OCI-LY1 (cell line): ENCODE data around the gene SNX27.

Experiments
- H2AFZ ChIP-seq: fragments of 200-600 bp; sonication (generic), shearing (Covaris generic); 2 replicates; pipeline ENCODE4 v1.6.0; 2014; ENCODE audit warnings: antibody characterized with exemption, mild to moderate bottlenecking, low read length
- H3F3A ChIP-seq: fragments of 200-600 bp; sonication (generic), shearing (Covaris generic); 2 replicates; pipeline ENCODE4 v1.6.0; 2014; ENCODE audit warnings: mild to moderate bottlenecking, antibody characterized with exemption, low read length, moderate library complexity; ENCODE audit not compliant: insufficient read depth
- H3K27ac ChIP-seq: fragments of 200-600 bp; sonication (generic); 2 replicates; pipeline ENCODE4 v1.5.1; 2014; ENCODE audit warnings: low read length, mixed run types, mild to moderate bottlenecking, low read depth; ENCODE audit not compliant: poor library complexity, severe bottlenecking
- H3K27me3 ChIP-seq: fragments of 200-600 bp; sonication (generic); 2 replicates; pipeline ENCODE4 v1.6.0; 2014; ENCODE audit warnings: antibody characterized with exemption, mild to moderate bottlenecking, low read length, moderate library complexity; ENCODE audit not compliant: insufficient read depth
- H3K36me3 ChIP-seq: fragments of 200-600 bp; sonication (generic); 2 replicates; pipeline ENCODE4 v1.6.1; 2014; ENCODE audit warnings: mild to moderate bottlenecking, antibody characterized with exemption, low read length, moderate library complexity, mixed read lengths; ENCODE audit not compliant: insufficient read depth
- H3K4me1 ChIP-seq: fragments of 200-600 bp; sonication (generic); 2 replicates; pipeline ENCODE4 v1.5.1; 2014; ENCODE audit warnings: mild to moderate bottlenecking, low read length, moderate library complexity; ENCODE audit not compliant: insufficient read depth, severe bottlenecking
- H3K4me2 ChIP-seq: fragments of 200-600 bp; sonication (generic), shearing (Covaris generic); 2 replicates; pipeline ENCODE4 v1.6.1; 2014; ENCODE audit warnings: low read length
- H3K4me3 ChIP-seq: fragments of 200-600 bp; sonication (generic); 2 replicates; pipeline ENCODE4 v1.5.1; 2014; ENCODE audit warnings: low read length, low read depth, mild to moderate bottlenecking, mixed read lengths; ENCODE audit not compliant: poor library complexity, severe bottlenecking
- H3K79me2 ChIP-seq: fragments of 200-600 bp; shearing (Covaris generic); 2 replicates; pipeline ENCODE4 v1.6.1; 2016; ENCODE audit warnings: mixed run types, low read length, mixed read lengths; ENCODE audit not compliant: insufficient read depth
- H3K9ac ChIP-seq: fragments of 200-600 bp; sonication (generic), shearing (Covaris generic); 2 replicates; pipeline ENCODE4 v1.6.1; 2014; ENCODE audit warnings: mild to moderate bottlenecking, low read length, mixed read lengths
- H3K9me2 ChIP-seq: fragments of 200-600 bp; sonication (generic), shearing (Covaris generic); 2 replicates; pipeline ENCODE4 v1.6.1; 2014; ENCODE audit warnings: low read depth, mild to moderate bottlenecking, low read length, mixed read lengths
- H3K9me3 ChIP-seq: fragments of 200-600 bp; shearing (Covaris generic); 2 replicates; pipeline ENCODE4 v1.6.1; 2014; ENCODE audit warnings: low read length, mixed read lengths
- H4K20me1 ChIP-seq: fragments of 200-600 bp; sonication (generic), shearing (Covaris generic); 2 replicates; pipeline ENCODE4 v1.6.0; 2016; ENCODE audit warnings: mild to moderate bottlenecking, low read length; ENCODE audit not compliant: insufficient read depth
- CTCF ChIP-seq: fragments of 200-600 bp; sonication (generic), shearing (Covaris generic); IDR thresholded peaks from 2 replicates; pipeline ENCODE4 v1.5.1; 2017; ENCODE audit warnings: mild to moderate bottlenecking, antibody characterized with exemption, low read length, moderate library complexity, mixed read lengths
- EZH2 ChIP-seq: fragments of 200-600 bp; sonication (generic), shearing (Covaris generic); IDR thresholded peaks from 2 replicates; pipeline ENCODE4 v1.8.0; 2017; ENCODE audit warnings: borderline replicate concordance, mixed run types, mild to moderate bottlenecking, antibody characterized with exemption, low read length, moderate library complexity, mixed read lengths

The SNX27 gene

GRCh38 chr1:151583796-151584195 is 28.1 kb upstream of the SNX27 start:
- H3F3A ChIP-seq: no peaks in the 10 kb centered on the region
- no peak overlapping the region for H2AFZ ChIP-seq
- H3K9me2 ChIP-seq: no peaks in the 10 kb centered on the region
- no peak overlapping the region for H3K4me2 ChIP-seq
- no peaks in the 10 kb centered on the region for H3K4me1 ChIP-seq
- no peak overlapping the region for H3K9ac ChIP-seq
- no peaks in the 10 kb centered on the region for H3K9me3 ChIP-seq
- H3K4me3 ChIP-seq: no peak overlapping the region
- no peaks in the 10 kb centered on the region for H3K79me2 ChIP-seq
- no peak for TF ChIP-seq EZH2
- TF ChIP-seq CTCF: no peak
- no peak overlapping the region for H3K27ac ChIP-seq
- H4K20me1 ChIP-seq: no peaks in the 10 kb centered on the region
- H3K36me3 ChIP-seq: 0 out of 2 replicates have a peak, but pooled peaks cover 3% of the 10 kb centered on the region
- H3K27me3 ChIP-seq: no peaks in the 10 kb centered on the region

DNA sequence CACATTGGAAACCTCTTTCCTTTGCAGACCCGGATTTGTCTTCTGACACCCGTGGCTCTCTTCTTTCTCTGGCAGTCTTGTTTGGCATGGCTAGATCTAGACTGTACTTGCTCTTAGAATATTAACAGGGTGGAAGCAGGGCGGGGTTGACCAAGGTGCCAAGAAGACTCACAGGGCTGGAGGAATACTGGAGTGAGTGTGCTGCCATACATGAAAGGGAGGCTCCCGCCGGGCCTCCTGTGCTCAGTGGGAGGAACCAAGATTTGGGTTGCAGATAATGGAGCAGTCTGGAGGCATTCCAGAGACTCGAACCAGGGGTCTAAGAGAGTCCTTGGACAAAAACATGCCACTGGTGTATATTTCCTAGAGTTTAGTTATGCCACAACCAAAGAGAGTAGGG is 27.6 kb upstream of the SNX27 start:
- Histone ChIP-seq H3K36me3 (0 out of 2 replicates have a peak, but pooled peaks cover 3% of the 10 kb centered on the region), H3K4me3 (no peak overlapping the region), H3K9me3 (no peaks in the 10 kb centered on the region), H3K27me3 (no peaks in the 10 kb centered on the region), H3K4me2 (no peak overlapping the region), H3K79me2 (no peaks in the 10 kb centered on the region), H3K4me1 (no peaks in the 10 kb centered on the region), H4K20me1 (no peaks in the 10 kb centered on the region), H3K9me2 (no peaks in the 10 kb centered on the region), H2AFZ (no peak overlapping the region), H3F3A (no peaks in the 10 kb centered on the region), H3K27ac (no peak overlapping the region), H3K9ac (no peak overlapping the region)
- TF ChIP-seq CTCF (no peak), EZH2 (no peak)

DNA sequence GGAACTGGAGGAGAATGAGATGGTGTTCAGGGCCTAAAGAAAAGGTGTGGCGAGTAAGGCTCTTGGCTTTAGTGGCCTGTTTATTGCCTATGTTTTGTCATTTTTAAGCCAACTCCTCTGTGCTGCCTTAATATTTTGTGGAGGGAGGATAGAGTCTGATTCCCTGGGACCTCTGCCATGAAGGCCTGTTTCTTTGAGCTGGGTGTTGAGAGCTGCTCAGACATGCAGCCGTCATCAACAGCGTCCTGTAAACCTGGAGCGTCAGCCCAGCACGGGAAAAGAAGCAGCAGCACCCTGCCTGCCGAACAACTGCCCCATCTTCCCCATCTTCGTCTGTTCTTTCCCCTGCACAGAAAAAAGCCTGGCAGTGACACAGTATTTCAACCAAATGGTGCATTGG is 27.1 kb upstream of the SNX27 start:
- no peak overlapping the region for H3K9ac ChIP-seq
- no peaks in the 10 kb centered on the region for H3K9me2 ChIP-seq
- H4K20me1 ChIP-seq: no peaks in the 10 kb centered on the region
- no peak overlapping the region for H3K27ac ChIP-seq
- TF ChIP-seq CTCF (no peak), EZH2 (no peak)
- no peak overlapping the region for H3K4me3 ChIP-seq
- no peaks in the 10 kb centered on the region for H3F3A ChIP-seq
- H3K4me1 ChIP-seq: no peaks in the 10 kb centered on the region
- H3K4me2 ChIP-seq: no peak overlapping the region
- H3K36me3 ChIP-seq: 0 out of 2 replicates have a peak, but pooled peaks cover 3% of the 10 kb centered on the region
- H2AFZ ChIP-seq: no peak overlapping the region
- no peaks in the 10 kb centered on the region for H3K79me2 ChIP-seq
- no peaks in the 10 kb centered on the region for H3K9me3 ChIP-seq
- H3K27me3 ChIP-seq: no peaks in the 10 kb centered on the region
